Heart left ventricle (tissue), 13 donors: ENCODE measurements around the gene PCNT.

ENCODE experiments used
- POLR2A ChIP-seq, 2 donors: fragments of 450-650 bp; IDR thresholded peaks; one replicate each; pipeline ENCODE4 v1.6.1; 2017; ENCODE audit warnings: antibody characterized with exemption in 2 of 2, mild to moderate bottlenecking in 2 of 2, moderate library complexity in 2 of 2
- TF ChIP-seq, protein P1 (sequence below), 12 donors: fragments of 200-600 bp; sonication (generic) in 4 of 12; IDR thresholded peaks; one replicate each; pipeline versions ENCODE4 v1.5.0 to v1.8.0; 2018 to 2022; ENCODE audit warnings: antibody characterized with exemption in 12 of 12, mild to moderate bottlenecking in 5 of 12
- donor health status: ischemic (EF 13 %, LVEDD 7.1; RV severe dilation, severe dysfunction).
- donor health status: DM: no; HTN: yes; CAD: no.
- donor health status: DM: no; HTN: no; CAD: no.
- donor health status: ischemic (EF 25% LVEDD 6.9; RV normal size, moderate dysfunction).
- donor health status: ischemic (EF 25% LVEDD 5.7; RV mildly dilated, moderate dysfunction).
- donor health status: ischemic (EF 35%, LVEDD 5.7; RV mildly dilated, moderate dysfunction).
- donor health status: nonischemic (EF 11% LVEDD 7.7; RV severe dilation, severe dysfunction).
- donor health status: DM: yes; HTN: yes; CAD: no.
- donor health status: PGD.
- donor health status: ischemic (EF 29% LVEDD 5.4; RV normal size, mild dysfunction).
- donor health status: nonischemic (EF 23%, LVEDD 6.1; RV moderate dilation, normal function).

DNA sequence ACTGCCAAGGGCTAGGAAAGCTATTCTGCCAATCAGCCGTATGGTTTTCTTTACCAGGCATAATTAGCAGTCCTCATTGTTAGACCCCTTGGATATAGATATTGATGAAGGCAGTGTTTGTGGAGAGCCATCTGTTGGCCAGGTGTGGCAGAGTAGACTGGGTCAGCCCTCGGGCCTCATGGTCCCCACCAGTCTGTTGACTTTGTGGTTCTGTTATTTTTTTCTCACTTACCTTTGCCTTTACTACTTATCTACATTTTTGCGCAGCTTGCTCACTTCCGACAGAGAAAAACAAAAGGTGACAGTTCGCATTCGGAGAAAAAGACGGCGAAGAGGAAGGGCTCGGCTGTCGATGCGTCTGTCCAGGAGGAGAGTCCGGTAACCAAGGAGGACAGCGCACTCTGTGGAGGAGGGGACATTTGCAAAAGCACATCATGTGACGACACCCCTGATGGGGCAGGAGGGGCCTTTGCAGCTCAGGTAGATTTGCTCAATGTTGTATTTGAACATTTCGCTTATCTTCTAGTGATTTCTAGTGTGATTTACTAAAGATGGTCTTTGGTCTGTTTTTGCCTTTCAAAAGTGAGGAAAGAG is 2.3 kb downstream of the PCNT start:
- TF ChIP-seq, protein P1, sequence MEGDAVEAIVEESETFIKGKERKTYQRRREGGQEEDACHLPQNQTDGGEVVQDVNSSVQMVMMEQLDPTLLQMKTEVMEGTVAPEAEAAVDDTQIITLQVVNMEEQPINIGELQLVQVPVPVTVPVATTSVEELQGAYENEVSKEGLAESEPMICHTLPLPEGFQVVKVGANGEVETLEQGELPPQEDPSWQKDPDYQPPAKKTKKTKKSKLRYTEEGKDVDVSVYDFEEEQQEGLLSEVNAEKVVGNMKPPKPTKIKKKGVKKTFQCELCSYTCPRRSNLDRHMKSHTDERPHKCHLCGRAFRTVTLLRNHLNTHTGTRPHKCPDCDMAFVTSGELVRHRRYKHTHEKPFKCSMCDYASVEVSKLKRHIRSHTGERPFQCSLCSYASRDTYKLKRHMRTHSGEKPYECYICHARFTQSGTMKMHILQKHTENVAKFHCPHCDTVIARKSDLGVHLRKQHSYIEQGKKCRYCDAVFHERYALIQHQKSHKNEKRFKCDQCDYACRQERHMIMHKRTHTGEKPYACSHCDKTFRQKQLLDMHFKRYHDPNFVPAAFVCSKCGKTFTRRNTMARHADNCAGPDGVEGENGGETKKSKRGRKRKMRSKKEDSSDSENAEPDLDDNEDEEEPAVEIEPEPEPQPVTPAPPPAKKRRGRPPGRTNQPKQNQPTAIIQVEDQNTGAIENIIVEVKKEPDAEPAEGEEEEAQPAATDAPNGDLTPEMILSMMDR (IDR thresholded peaks at IDR 0.05) = no peak
- no peak for TF ChIP-seq POLR2A (IDR thresholded peaks at IDR 0.05)
